ENCODE data around the gene SERINC1.
A peak's percentile ranks its signal among the peaks of the same experiment; 100 is the strongest.
"Not testable (repeated sequence)": the region's sequence is repeated elsewhere in the genome, so short reads cannot be mapped to it uniquely, and the experiment has no call there.

The SERINC1 gene

DNA sequence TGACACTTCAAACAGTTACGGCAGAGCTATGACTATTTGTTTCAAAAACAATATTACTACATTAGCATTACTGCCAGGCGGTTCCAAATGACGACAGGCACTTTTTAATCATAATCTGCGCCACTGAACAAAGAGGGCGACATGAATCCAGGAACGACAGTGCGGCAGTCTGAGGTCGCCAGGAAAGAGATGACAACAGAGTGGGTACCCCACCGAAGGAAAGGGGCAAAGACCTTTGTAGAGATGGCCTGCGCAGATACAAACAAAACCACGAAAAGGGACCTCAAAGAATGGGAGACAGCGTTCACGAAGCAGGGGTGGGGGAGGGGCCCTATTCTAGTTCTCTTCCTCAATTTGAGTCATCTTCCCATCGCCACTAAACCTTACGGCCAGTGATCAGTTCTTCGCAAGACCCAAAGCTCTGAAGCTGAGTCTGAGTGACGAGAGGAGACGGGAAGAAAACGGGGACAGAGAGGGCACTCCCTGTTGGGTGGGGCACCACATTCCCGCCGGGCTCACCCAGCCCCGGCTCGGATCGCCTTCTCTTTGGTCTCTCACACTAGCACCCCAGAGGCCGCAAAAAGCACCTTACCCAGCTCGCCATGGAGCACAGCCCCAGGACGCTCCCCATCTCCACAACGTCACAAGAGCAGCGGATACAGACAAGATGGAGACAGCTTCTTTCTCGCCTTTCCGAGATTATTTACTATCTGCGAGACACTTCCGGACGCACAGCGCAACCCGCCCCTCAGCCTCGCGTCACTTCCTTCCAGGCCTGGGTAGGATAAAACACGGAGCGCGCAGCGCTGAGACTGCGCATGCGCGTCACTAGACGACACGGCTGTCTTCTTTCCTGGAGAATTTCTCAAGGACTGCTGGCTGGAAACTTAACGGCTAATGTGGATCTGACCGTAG lies at the start of gene SERINC1:
Gene SERINC1, minus strand, starts transcription at position 701 of the 915 bp plus-strand sequence. Its CDS starts 70 bp downstream, at position 631.
- TF ChIP-seq, protein P1, sequence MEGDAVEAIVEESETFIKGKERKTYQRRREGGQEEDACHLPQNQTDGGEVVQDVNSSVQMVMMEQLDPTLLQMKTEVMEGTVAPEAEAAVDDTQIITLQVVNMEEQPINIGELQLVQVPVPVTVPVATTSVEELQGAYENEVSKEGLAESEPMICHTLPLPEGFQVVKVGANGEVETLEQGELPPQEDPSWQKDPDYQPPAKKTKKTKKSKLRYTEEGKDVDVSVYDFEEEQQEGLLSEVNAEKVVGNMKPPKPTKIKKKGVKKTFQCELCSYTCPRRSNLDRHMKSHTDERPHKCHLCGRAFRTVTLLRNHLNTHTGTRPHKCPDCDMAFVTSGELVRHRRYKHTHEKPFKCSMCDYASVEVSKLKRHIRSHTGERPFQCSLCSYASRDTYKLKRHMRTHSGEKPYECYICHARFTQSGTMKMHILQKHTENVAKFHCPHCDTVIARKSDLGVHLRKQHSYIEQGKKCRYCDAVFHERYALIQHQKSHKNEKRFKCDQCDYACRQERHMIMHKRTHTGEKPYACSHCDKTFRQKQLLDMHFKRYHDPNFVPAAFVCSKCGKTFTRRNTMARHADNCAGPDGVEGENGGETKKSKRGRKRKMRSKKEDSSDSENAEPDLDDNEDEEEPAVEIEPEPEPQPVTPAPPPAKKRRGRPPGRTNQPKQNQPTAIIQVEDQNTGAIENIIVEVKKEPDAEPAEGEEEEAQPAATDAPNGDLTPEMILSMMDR (IDR thresholded peaks at IDR 0.05; ENCODE audit: control extremely low read depth, extremely low read depth, low read depth, missing control alignments), result no peak
- DNase-seq (ENCODE audit: extremely low spot score), result peak; percentile 91
- CTCF ChIA-PET, result interaction anchor here (0.7 to 2.3 kb wide), 6 partner anchors 13 to 59 kb away, joined by 3 to 14 read pairs (median 3); no protein-coding TSS in a partner anchor
- POLR2A ChIA-PET, result interaction anchor here (0.6 kb wide), 1 partner anchor 13 kb away, joined by 3 read pairs; no protein-coding TSS in a partner anchor

DNA sequence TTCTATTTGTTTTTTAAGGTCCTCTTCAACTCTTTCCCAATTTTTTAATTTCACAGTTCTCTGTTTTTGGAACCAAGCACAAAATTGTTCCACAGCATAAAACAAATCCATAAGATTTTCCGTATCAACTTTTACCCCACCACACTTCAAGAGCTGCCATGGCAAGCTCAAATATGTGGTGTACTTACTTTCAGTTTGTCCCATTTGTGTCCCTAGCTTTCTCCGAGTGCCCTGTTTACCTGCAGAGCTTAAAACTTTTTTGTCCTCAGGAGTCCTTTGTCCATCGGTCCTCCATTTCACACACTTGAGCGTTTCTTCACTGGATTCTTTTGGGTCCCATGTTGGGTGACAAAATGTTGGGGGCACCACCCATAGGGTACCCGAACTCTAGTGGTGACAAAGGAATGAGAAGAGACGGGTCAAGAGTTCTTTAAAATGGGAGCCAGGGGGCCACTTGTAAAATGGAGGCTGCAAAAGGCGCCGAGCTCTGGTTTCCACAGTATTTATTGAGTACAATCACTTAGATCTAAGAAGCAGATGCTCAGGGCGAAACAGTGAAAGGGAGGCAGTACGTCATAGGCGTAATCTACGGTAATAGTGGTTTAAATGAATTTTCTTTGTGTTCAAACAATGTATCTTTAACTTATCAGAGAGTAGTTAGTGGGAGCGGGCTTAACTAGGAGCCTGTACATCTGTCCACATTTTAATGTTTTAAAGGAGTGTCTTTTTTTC lies 39.8 kb upstream of the SERINC1 start:
- CTCF ChIA-PET, result interaction anchor here (0.9 to 1.8 kb wide), 2 partner anchors 9 to 19 kb away, joined by 4 read pairs; no protein-coding TSS in a partner anchor
- TF ChIP-seq, protein P1 (IDR thresholded peaks at IDR 0.05; ENCODE audit: control extremely low read depth, extremely low read depth, low read depth, missing control alignments), result no peak
- POLR2A ChIA-PET, result no interaction called here
- no peak for DNase-seq (ENCODE audit: extremely low spot score)

DNA sequence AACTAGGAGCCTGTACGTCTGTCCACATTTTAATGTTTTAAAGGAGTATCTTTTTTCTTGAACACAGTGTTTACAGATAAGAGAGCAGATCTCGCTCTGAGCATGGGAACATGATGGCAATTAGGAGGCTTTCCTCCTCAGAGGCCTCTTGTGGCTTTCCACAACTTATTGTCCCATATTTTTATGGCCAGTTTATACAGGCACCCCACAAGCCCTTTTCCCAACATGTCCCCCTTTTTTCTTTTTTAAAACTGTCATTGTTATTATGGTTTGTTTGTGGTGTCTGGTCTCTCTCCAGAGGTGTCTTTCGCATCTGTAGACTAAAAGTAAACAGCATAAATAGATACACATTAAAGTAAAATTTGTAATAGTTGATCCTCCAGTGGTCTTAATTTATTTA lies 33.6 kb upstream of the SERINC1 start:
- DNase-seq (ENCODE audit: extremely low spot score); POLR2A ChIA-PET: not testable (repeated sequence)
- CTCF ChIA-PET, result interaction anchor here (2.0 kb wide), 1 partner anchor 13 kb away, joined by 8 read pairs; no protein-coding TSS in a partner anchor

DNA sequence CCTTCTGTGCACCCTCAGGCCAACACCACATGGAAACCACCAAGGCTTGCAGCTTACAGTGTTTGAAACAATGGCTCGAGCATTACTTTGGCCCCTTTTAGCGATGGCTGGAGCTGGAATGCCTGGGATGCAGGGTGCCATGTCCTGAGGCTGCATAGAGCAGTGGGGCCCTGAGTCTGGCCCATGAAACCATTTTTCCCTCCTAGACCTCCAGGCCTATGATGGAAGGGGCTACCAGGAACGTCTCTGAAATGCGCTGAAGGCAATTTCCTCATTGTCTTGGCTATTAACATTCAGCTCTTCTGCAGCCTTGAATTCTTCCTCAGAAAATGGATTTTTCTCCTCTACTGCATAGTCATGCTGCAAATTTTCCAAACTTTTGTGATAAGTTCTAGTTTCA lies 29.9 kb upstream of the SERINC1 start:
- DNase-seq (ENCODE audit: extremely low spot score), result no peak
- CTCF ChIA-PET, result interaction anchor here (2.7 to 2.9 kb wide), 2 partner anchors 10 to 29 kb away, joined by 10 to 20 read pairs; no protein-coding TSS in a partner anchor
- POLR2A ChIA-PET, result no interaction called here
- TF ChIP-seq, protein P1 (IDR thresholded peaks at IDR 0.05; ENCODE audit: control extremely low read depth, extremely low read depth, low read depth, missing control alignments), result no peak

DNA sequence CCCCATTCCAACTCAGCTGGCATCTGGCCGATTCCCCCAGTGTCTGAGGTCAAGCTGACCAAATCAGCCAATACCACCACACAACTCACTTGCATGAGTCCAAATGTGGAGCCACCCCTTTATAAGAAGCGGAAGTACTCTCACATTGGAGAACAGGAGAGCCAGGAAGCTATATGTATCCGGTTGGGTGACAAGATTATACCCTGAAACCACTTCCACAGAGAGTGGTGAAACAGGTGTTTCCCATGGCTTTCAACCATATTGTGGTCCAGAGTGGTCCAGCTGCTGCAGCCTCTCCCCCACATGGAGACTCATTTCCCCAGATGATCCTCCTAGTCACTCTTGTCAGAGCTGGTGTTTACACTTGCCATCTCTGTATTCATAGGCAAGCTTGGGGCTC lies 24.0 kb upstream of the SERINC1 start:
- ChIA-PET POLR2A (no interaction called here), CTCF (interaction anchor here (1.1 to 9.4 kb wide), 4 partner anchors 19 to 114 kb away, joined by 3 to 241 read pairs (median 4); no protein-coding TSS in a partner anchor)
- no peak for DNase-seq (ENCODE audit: extremely low spot score)
- TF ChIP-seq, protein P1 (IDR thresholded peaks at IDR 0.05; ENCODE audit: control extremely low read depth, extremely low read depth, low read depth, missing control alignments), result no peak

DNA sequence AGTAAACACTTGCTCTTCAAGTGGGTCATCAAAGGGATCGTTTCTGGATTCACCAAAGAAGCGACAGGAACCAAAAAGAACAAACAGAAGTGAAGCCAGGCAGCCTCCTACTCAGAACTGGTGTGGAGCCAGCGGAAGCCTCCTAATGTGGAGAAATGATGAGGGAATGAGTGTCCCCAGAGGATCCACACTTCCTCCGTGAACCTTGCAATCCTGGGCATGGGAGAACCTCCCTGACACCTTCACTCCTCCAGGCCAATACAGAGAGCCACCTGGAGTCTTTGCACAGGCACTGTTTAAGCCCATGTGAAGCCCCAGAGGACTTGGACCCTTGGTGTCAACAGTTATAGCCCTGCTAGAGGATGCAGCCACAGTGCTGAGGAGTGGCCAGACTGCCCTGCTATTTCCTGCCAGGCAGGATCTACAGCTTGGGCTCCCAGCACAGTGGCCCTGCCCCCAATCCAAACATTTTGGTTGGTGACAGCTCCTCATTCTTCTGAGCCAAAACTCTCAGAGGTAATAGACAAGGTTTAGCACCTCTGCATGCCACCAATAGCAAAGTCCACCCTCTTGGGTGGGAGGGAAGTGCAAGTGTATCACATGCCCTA lies 23.2 kb upstream of the SERINC1 start:
- ChIA-PET CTCF (interaction anchor here (1.2 to 9.4 kb wide), 3 partner anchors 18 to 35 kb away, joined by 3 to 241 read pairs (median 22); no protein-coding TSS in a partner anchor), POLR2A (no interaction called here)
- TF ChIP-seq, protein P1 (IDR thresholded peaks at IDR 0.05; ENCODE audit: control extremely low read depth, extremely low read depth, low read depth, missing control alignments), result no peak
- no peak for DNase-seq (ENCODE audit: extremely low spot score)
